Heart left ventricle (tissue), 16 donors: ENCODE data around the gene AP1G2. TPM values are rescaled to one million over a fixed set of nuclear protein-coding genes. Genes with fewer than 3 reads are reported as not detected.

Experiments
- ATAC-seq, 4 donors: fragments of 200-7000 bp; cut with Tn5 transposase; one replicate each; pipeline ENCODE4 v1.9.1; 2020 to 2022; ENCODE audit warnings: moderate library complexity in 4 of 4, mild to moderate bottlenecking in 3 of 4, moderate number of reproducible peaks in 1 of 4
- DNase-seq, 5 donors: peaks; one replicate each; pipeline ENCODE4 v3.0.0-alpha.2; 2020
- H3K27ac ChIP-seq, 12 donors: fragments of 200-600 bp; sonication (generic) in 4 of 12; one replicate each; pipeline versions ENCODE4 v1.5.0 to v1.8.0; 2016 to 2022; ENCODE audit warnings: mild to moderate bottlenecking in 2 of 12
- H3K27me3 ChIP-seq, 9 donors: fragments of 200-600 bp; sonication (generic) in 2 of 9; one replicate each; pipeline versions ENCODE4 v1.5.1 to v1.8.0; 2016 to 2022; ENCODE audit warnings: mild to moderate bottlenecking in 3 of 9
- H3K36me3 ChIP-seq, 9 donors: fragments of 200-600 bp; sonication (generic) in 2 of 9; one replicate each; pipeline versions ENCODE4 v1.5.0 to v1.8.0; 2018 to 2022; ENCODE audit warnings: mild to moderate bottlenecking in 2 of 9
- H3K4me1 ChIP-seq, 12 donors: fragments of 200-600 bp; sonication (generic) in 4 of 12; one replicate each; pipeline versions ENCODE4 v1.5.0 to v1.8.0; 2016 to 2022; ENCODE audit warnings: mild to moderate bottlenecking in 3 of 12
- H3K4me3 ChIP-seq, 12 donors: fragments of 200-600 bp; sonication (generic) in 4 of 12; one replicate each; pipeline versions ENCODE4 v1.5.0 to v1.8.0; 2017 to 2022; ENCODE audit warnings: mild to moderate bottlenecking in 9 of 12, moderate library complexity in 4 of 12
- H3K9me3 ChIP-seq, 12 donors: fragments of 200-600 bp; sonication (generic) in 4 of 12; one replicate each; pipeline versions ENCODE4 v1.5.0 to v1.8.0; 2016 to 2022; ENCODE audit warnings: mild to moderate bottlenecking in 1 of 12
- CTCF ChIP-seq, 12 donors: fragments of 200-600 bp; sonication (generic) in 4 of 12; IDR thresholded peaks; one replicate each; pipeline versions ENCODE4 v1.5.0 to v1.8.0; 2018 to 2022; ENCODE audit warnings: antibody characterized with exemption in 12 of 12, mild to moderate bottlenecking in 5 of 12
- POLR2A ChIP-seq, 2 donors: fragments of 450-650 bp; IDR thresholded peaks; one replicate each; pipeline ENCODE4 v1.6.1; 2017; ENCODE audit warnings: antibody characterized with exemption in 2 of 2, mild to moderate bottlenecking in 2 of 2, moderate library complexity in 2 of 2
- WGBS, 4 donors: extraction: QIAGEN DNeasy Blood & Tissue Kit in 2 of 4; methylation state at CpG; one replicate each; pipeline versions ENCODE4 v1.1.5 to v1.1.7; 2013 to 2018; 5-methylcytosine and 5-hydroxymethylcytosine counted together
- intact Hi-C, 10 donors: fragments of 100-400 bp; cut with DNase I; formaldehyde crosslinking; loops; one replicate each; pipeline versions ENCODE4 v1.11.1 to v1.14.2; 2022
- polyA plus RNA-seq, 2 donors: library from polyadenylated mRNA; stranded (reverse); fragments of 200-250 nt; gene quantifications; one replicate each; pipeline ENCODE4 v1.2.3, GENCODE V29; 2013
- total RNA-seq, 9 donors: library from RNA; depleted of rRNA in 2 of 9; stranded (reverse); fragments of >200 nt in 2 of 9; fragmentation: NEBNext Ultra II Directional in 3 of 9; extraction: Animal tissue kit (Norgen Biotek cat#: 25700) in 3 of 9; gene quantifications; one replicate each; pipeline versions ENCODE4 v1.1.0 to v1.2.4, GENCODE V29; 2016 to 2023
- donor health status: ischemic (EF 13 %, LVEDD 7.1; RV severe dilation, severe dysfunction).
- donor health status: healthy with polysubstance abuse.
- donor health status: DM: no; HTN: yes; CAD: no.
- donor health status: DM: no; HTN: no; CAD: no.
- donor health status: ischemic (EF 25% LVEDD 6.9; RV normal size, moderate dysfunction).
- donor health status: ischemic (EF 25% LVEDD 5.7; RV mildly dilated, moderate dysfunction).
- donor health status: healthy.
- donor health status: DM: yes; HTN: yes; CAD: no.
- donor health status: ischemic (EF 35%, LVEDD 5.7; RV mildly dilated, moderate dysfunction).
- donor health status: nonischemic (EF 11% LVEDD 7.7; RV severe dilation, severe dysfunction).
- donor health status: DM: yes; HTN: yes; CAD: no.
- donor health status: PGD.
- donor health status: ischemic (EF 29% LVEDD 5.4; RV normal size, mild dysfunction).
- donor health status: nonischemic (EF 23%, LVEDD 6.1; RV moderate dilation, normal function).

Gene AP1G2
- total and polyA plus RNA-seq, 11 donors: 7.2 to 33.8 (median 11.6) TPM

- H3K27me3 ChIP-seq: peaks cover 25 to 63% (median 29%) of the 10 kb centered on the region in 9 donors
These were observed 5.2 kb upstream of the AP1G2 start for GRCh38 chr14:23572836-23573235.

GRCh38 chr14:23572524-23572828 lies 4.9 kb upstream of the AP1G2 start:
- Histone ChIP-seq H3K4me1 (peaks cover 0 to 51% (median 12%) of the 10 kb centered on the region in 12 donors), H3K36me3 (no peaks in the 10 kb centered on the region), H3K4me3 (no peak overlapping the region), H3K27me3 (peaks cover 22 to 59% (median 26%) of the 10 kb centered on the region in 9 donors), H3K27ac (peak overlapping the region in 1 of 12 donors; percentile 64), H3K9me3 (no peaks in the 10 kb centered on the region)
- intact Hi-C loops: no loop called here
- 62 to 67% (median 66%) methylated on average over 4 of the region's 4 CpGs for WGBS, 4 donors
- ATAC-seq (no peak), DNase-seq (no peak)
- TF ChIP-seq POLR2A (IDR thresholded peaks at IDR 0.05): no peak
- no peak for TF ChIP-seq CTCF (IDR thresholded peaks at IDR 0.05)

More at GRCh38 chr14:23572836-23573235, 5.2 kb upstream of the AP1G2 start:
- DNase-seq (peak in 1 of 5 donors; percentile 61), ATAC-seq (peak; percentile 27 to 54 (median 42))
- intact Hi-C loops: no loop called here
- H3K4me1 ChIP-seq: peaks cover 0 to 50% (median 9%) of the 10 kb centered on the region in 12 donors
- H3K27ac ChIP-seq: peak overlapping the region in 1 of 12 donors; percentile 64
- H3K9me3 ChIP-seq: no peaks in the 10 kb centered on the region
- no peak overlapping the region for H3K4me3 ChIP-seq
- H3K36me3 ChIP-seq: no peaks in the 10 kb centered on the region
- no peak for TF ChIP-seq CTCF (IDR thresholded peaks at IDR 0.05)
- TF ChIP-seq POLR2A (IDR thresholded peaks at IDR 0.05): no peak
- 37 to 43% (median 41%) methylated on average over 4 of the region's 4 CpGs for WGBS, 4 donors

- H3K4me1 ChIP-seq: peaks cover 0 to 48% (median 10%) of the 10 kb centered on the region in 12 donors
- H3K27me3 ChIP-seq: peaks cover 16 to 53% (median 20%) of the 10 kb centered on the region in 9 donors
- TF ChIP-seq POLR2A (IDR thresholded peaks at IDR 0.05) (no peak), CTCF (IDR thresholded peaks at IDR 0.05) (no peak)
- H3K36me3 ChIP-seq: no peaks in the 10 kb centered on the region
- H3K4me3 ChIP-seq: no peak overlapping the region
- peak overlapping the region in 1 of 12 donors; percentile 64 for H3K27ac ChIP-seq
- DNase-seq (no peak), ATAC-seq (no peak)
- 63 to 69% (median 65%) methylated on average over 14 of the region's 14 CpGs for WGBS, 4 donors
- H3K9me3 ChIP-seq: no peaks in the 10 kb centered on the region
- intact Hi-C loops: no loop called here
These were observed 4.3 kb upstream of the AP1G2 start for GRCh38 chr14:23571701-23572523.

- ATAC-seq (no peak), DNase-seq (no peak)
- H3K4me3 ChIP-seq: no peak overlapping the region
- intact Hi-C loops: no loop called here
- peaks cover 6 to 44% (median 11%) of the 10 kb centered on the region in 9 donors for H3K27me3 ChIP-seq
- H3K9me3 ChIP-seq: no peaks in the 10 kb centered on the region
- H3K36me3 ChIP-seq: no peaks in the 10 kb centered on the region
- no peak for TF ChIP-seq POLR2A (IDR thresholded peaks at IDR 0.05)
- no peak for TF ChIP-seq CTCF (IDR thresholded peaks at IDR 0.05)
- H3K27ac ChIP-seq: no peak overlapping the region
- 81 to 89% (median 85%) methylated on average over 10 to 23 of the region's 23 CpGs for WGBS, 4 donors
- peaks cover 0 to 48% (median 10%) of the 10 kb centered on the region in 12 donors for H3K4me1 ChIP-seq
These were observed 3.4 kb upstream of the AP1G2 start for GRCh38 chr14:23570806-23571483.
